Type B pancreatic cell (in vitro differentiated cells): ENCODE measurements around the gene RARRES2. TPM values are rescaled to one million over a fixed set of nuclear protein-coding genes. Genes with fewer than 3 reads are reported as not detected.

Source experiments
- DNase-seq: peaks from one replicate; pipeline ENCODE4 v3.0.0; 2021; ENCODE audit warnings: mixed read lengths; ENCODE audit not compliant: unreplicated experiment; ENCODE audit errors: extremely low spot score
- H3K27ac Mint-ChIP-seq: 2 replicates; pipeline ENCODE4 v1.8.0; 2021; ENCODE audit warnings: mild to moderate bottlenecking, mixed read lengths
- H3K27me3 Mint-ChIP-seq: 2 replicates; pipeline ENCODE4 v1.8.0; 2021; ENCODE audit warnings: mixed read lengths
- H3K36me3 Mint-ChIP-seq: 2 replicates; pipeline ENCODE4 v1.8.0; 2021; ENCODE audit warnings: mixed read lengths
- H3K4me1 Mint-ChIP-seq: one replicate; pipeline ENCODE4 v1.8.0; 2021; ENCODE audit warnings: mixed read lengths; ENCODE audit not compliant: unreplicated experiment
- H3K4me3 Mint-ChIP-seq: 2 replicates; pipeline ENCODE4 v1.8.0; 2021; ENCODE audit warnings: mild to moderate bottlenecking, mixed read lengths
- H3K9me3 Mint-ChIP-seq: 2 replicates; pipeline ENCODE4 v1.8.0; 2021; ENCODE audit warnings: mixed read lengths
- CTCF ChIP-seq: fragments of 200-600 bp; sonication (generic); conservative IDR thresholded peaks from 2 replicates; pipeline ENCODE4 v1.5.0; 2021; ENCODE audit warnings: antibody characterized with exemption, mild to moderate bottlenecking
- total RNA-seq: library from RNA; stranded (reverse); gene quantifications from 2 replicates; pipeline ENCODE4 v1.2.1, GENCODE V29; 2021; ENCODE audit warnings: low replicate concordance

RARRES2 gene
- total RNA-seq, 1 donor from 2014 or later = 109 TPM

DNA sequence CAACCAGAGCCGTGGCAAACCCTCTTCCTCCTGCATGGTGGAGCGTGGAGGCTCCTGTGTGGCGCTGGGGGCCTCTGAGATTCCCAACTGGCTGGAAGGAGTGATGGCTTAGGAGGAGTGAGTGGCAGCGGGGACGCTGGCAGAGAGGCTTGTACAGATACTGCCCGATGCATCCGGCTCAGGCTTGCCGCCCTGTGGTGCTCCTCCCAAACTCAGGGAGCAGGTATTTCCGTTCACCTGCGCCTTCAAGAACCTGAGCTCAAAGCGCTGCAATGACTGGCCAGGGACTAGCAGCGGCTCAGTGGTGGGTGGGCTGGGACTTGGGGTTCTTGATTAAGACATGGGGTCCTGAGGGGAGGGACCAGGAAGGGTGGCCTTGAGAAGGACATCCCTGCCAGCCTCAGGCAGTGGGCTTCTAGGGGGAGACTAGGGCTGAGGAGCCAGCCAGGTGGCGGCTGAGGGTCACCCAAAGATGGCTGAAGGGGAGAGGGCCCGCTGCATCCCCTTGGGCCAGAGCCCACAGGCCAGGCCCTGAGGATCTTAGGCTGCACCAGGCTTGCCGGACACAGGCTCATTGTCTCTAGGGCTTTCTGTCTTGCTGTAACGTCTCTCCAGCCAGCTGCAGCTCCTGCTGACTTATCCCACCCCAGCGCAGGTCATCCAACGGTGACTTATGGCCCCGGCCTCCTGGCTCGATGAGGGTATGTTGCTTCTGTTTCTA, 40.9 kb upstream of the RARRES2 start:
- Mint-ChIP-seq H3K4me1 (peaks cover 69% of the 10 kb centered on the region), H3K27ac (peak overlapping the region; percentile 72), H3K4me3 (peak overlapping the region; percentile 70)

DNA sequence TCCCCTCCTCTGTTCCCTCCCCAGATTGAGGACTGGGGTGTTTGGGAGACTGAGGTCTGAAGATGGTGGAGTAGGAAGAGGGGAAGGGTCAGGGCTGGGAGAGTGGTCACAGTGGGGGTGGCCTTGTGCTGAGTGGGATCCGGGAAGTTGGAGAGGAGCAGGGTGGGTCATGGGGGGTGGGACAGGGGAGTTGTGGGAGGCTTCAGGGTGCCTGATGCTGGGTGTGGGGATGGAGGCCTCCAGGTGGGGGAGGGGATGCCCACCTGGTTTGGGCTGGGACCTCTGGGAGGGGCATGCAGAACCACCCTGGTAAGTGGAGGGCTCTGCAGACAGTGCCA, 40.3 kb upstream of the RARRES2 start:
- TF ChIP-seq CTCF = no peak
- H3K4me3 Mint-ChIP-seq = no peak overlapping the region
- no peak for DNase-seq
- peaks cover 73% of the 10 kb centered on the region for H3K4me1 Mint-ChIP-seq
- H3K27me3 Mint-ChIP-seq = no peaks in the 10 kb centered on the region
- no peaks in the 10 kb centered on the region for H3K9me3 Mint-ChIP-seq
- peak overlapping the region; percentile 72 for H3K27ac Mint-ChIP-seq
- no peaks in the 10 kb centered on the region for H3K36me3 Mint-ChIP-seq

More for the DNA sequence above, 40.9 kb upstream of the RARRES2 start:
- no peaks in the 10 kb centered on the region for H3K27me3 Mint-ChIP-seq
- H3K9me3 Mint-ChIP-seq = no peaks in the 10 kb centered on the region
- no peak for DNase-seq
- TF ChIP-seq CTCF = no peak
- H3K36me3 Mint-ChIP-seq = no peaks in the 10 kb centered on the region

DNA sequence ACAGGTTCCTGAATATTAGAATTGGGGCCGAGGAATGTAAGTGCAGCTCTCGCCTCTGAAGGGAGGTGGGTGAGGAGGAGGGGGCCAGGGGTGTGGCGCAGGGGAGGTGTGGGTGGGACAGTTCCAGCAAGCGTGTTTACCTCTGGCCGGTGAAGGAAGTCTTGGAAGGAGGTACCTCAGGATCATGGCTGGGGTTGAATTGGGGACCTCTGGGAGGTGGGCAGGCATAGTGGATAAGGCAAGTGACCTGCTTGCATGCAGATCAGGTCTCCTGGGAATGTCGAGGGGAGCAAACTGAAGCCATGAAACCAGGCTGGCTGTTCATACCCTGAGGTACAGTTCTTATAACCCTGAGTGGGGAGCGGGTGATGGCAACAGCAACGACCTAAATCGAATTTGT, 39.7 kb upstream of the RARRES2 start:
- H3K4me1 Mint-ChIP-seq = peaks cover 73% of the 10 kb centered on the region
- no peak for TF ChIP-seq CTCF
- H3K9me3 Mint-ChIP-seq = no peaks in the 10 kb centered on the region
- H3K27ac Mint-ChIP-seq = peak overlapping the region; percentile 46
- no peaks in the 10 kb centered on the region for H3K36me3 Mint-ChIP-seq
- peak overlapping the region; percentile 95 for H3K4me3 Mint-ChIP-seq
- H3K27me3 Mint-ChIP-seq = no peaks in the 10 kb centered on the region
- DNase-seq = no peak

GRCh38 chr7:150380463-150380862, 39.0 kb upstream of the RARRES2 start:
- H3K9me3 Mint-ChIP-seq = no peaks in the 10 kb centered on the region
- H3K36me3 Mint-ChIP-seq = peaks cover 3% of the 10 kb centered on the region
- TF ChIP-seq CTCF = no peak
- peak overlapping the region; percentile 65 for H3K27ac Mint-ChIP-seq
- DNase-seq = no peak
- peak overlapping the region; percentile 95 for H3K4me3 Mint-ChIP-seq
- peaks cover 75% of the 10 kb centered on the region for H3K4me1 Mint-ChIP-seq
- H3K27me3 Mint-ChIP-seq = no peaks in the 10 kb centered on the region

- Mint-ChIP-seq H3K9me3 (no peaks in the 10 kb centered on the region), H3K27me3 (no peaks in the 10 kb centered on the region), H3K4me1 (peaks cover 70% of the 10 kb centered on the region), H3K27ac (peak overlapping the region; percentile 65), H3K4me3 (peak overlapping the region; percentile 95), H3K36me3 (peaks cover 3% of the 10 kb centered on the region)
- TF ChIP-seq CTCF = no peak
- no peak for DNase-seq
Measured at GRCh38 chr7:150379441-150380379, 38.3 kb upstream of the RARRES2 start.
